NB4 (cell line): ENCODE data around the gene DCP1B.

Experiments
- DNase-seq: peaks from one replicate; pipeline ENCODE4 v3.0.0; 2010; ENCODE audit warnings: low read depth
- H3K4me3 ChIP-seq: one replicate; pipeline ENCODE4 v1.5.1; 2011; ENCODE audit warnings: mild to moderate bottlenecking, low read depth, low read length, moderate library complexity
- CTCF ChIP-seq: IDR thresholded peaks from one replicate; pipeline ENCODE4 v1.5.1; 2012; ENCODE audit warnings: low read depth, low read length
- MAX ChIP-seq: IDR thresholded peaks from 2 replicates; pipeline ENCODE4 v1.6.1; 2011; ENCODE audit warnings: low read depth, low read length
- MYC ChIP-seq: IDR thresholded peaks from 2 replicates; pipeline ENCODE4 v1.6.1; 2011; ENCODE audit warnings: low read depth, low read length
- POLR2A ChIP-seq: IDR thresholded peaks from 2 replicates; pipeline ENCODE4 v1.6.1; 2011; ENCODE audit warnings: mild to moderate bottlenecking; ENCODE audit not compliant: insufficient read length; ENCODE audit errors: extremely low read depth

DCP1B gene

GRCh38 chr12:1929985-1930802 is 74.1 kb downstream of the DCP1B start:
- no peak overlapping the region for H3K4me3 ChIP-seq
- peak; percentile 61 for DNase-seq
- TF ChIP-seq MYC (no peak), CTCF (no peak), POLR2A (no peak), MAX (no peak)

- no peak for TF ChIP-seq MYC
- TF ChIP-seq MAX: peak; percentile 52
- peak; percentile 47 for DNase-seq
- H3K4me3 ChIP-seq: no peak overlapping the region
Observed at GRCh38 chr12:1929241-1929984, 74.8 kb downstream of the DCP1B start.

- TF ChIP-seq MYC (no peak), POLR2A (no peak), CTCF (no peak), MAX (no peak)
- no peak for DNase-seq
- H3K4me3 ChIP-seq: no peak overlapping the region
Observed at GRCh38 chr12:1928439-1929121, 75.7 kb downstream of the DCP1B start.

GRCh38 chr12:1927751-1928351 is 76.4 kb downstream of the DCP1B start:
- no peak for DNase-seq
- H3K4me3 ChIP-seq: no peak overlapping the region
- TF ChIP-seq MYC (no peak), MAX (no peak), CTCF (no peak), POLR2A (no peak)

GRCh38 chr12:1927051-1927680 is 77.1 kb downstream of the DCP1B start:
- H3K4me3 ChIP-seq: no peak overlapping the region
- DNase-seq: no peak
- TF ChIP-seq CTCF: no peak
- no peak for TF ChIP-seq MAX
- TF ChIP-seq MYC: no peak
- TF ChIP-seq POLR2A: no peak
